Measurements from ENCODE around the gene LSAMP.

The LSAMP gene

DNA sequence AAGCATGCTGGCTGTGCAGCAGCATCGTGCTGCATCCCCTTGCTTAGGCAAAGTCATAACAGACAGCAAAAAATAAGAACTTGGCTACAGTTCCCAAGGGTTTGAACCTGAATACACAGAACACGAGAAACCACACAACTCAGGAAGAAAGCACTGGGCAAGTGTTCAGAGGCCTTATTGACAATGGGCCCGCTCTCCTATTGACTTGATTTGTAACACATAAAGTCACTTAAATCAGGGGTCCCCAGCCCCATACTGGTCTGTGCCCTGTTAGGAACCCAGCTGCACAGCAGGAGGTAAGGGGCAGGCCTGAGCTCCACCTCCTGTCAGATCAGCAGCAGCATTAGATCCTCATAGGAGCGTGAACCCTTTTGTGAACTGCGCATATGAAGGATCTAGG, 145.1 kb downstream of the LSAMP start:
- Histone ChIP-seq H3K4me1 (ENCODE audit: control insufficient read depth, low read depth, low read length) (no peaks in the 10 kb centered on the region), H3K9ac (ENCODE audit: low read length) (no peak overlapping the region), H3K56ac (ENCODE audit: low read length) (no peak overlapping the region), H3K23ac (ENCODE audit: low read length) (no peak overlapping the region), H2BK120ac (ENCODE audit: low read depth, low read length) (no peak overlapping the region), H3K27me3 (ENCODE audit: insufficient read depth, low read length, poor library complexity) (no peaks in the 10 kb centered on the region), H3K79me1 (ENCODE audit: low read length) (no peaks in the 10 kb centered on the region), H4K8ac (ENCODE audit: low read depth, low read length) (no peak overlapping the region), H2BK5ac (ENCODE audit: low read length) (no peak overlapping the region), H3K18ac (ENCODE audit: low read length) (no peak overlapping the region), H3K36me3 (ENCODE audit: control insufficient read depth, insufficient read depth, low read length) (no peaks in the 10 kb centered on the region), H3K4me2 (ENCODE audit: low read length) (no peak overlapping the region), H2AK5ac (ENCODE audit: low read length) (no peak overlapping the region), H3K4me3 (ENCODE audit: low read length) (no peak overlapping the region), H2BK15ac (replicated peaks; ENCODE audit: low read depth) (no peak overlapping the region), H3K4ac (ENCODE audit: low read depth, low read length) (no peak overlapping the region), H3K79me2 (ENCODE audit: control insufficient read depth, insufficient read depth, low read length) (no peaks in the 10 kb centered on the region), H4K5ac (ENCODE audit: low read length) (no peak overlapping the region), H3K27ac (ENCODE audit: low read depth, low read length) (no peak overlapping the region)
- DNase-seq = no peak
- no CpG with 5 or more reads among the region's 5 CpGs for WGBS (ENCODE audit: extremely low coverage, insufficient coverage, low lambda C conversion rate)

DNA sequence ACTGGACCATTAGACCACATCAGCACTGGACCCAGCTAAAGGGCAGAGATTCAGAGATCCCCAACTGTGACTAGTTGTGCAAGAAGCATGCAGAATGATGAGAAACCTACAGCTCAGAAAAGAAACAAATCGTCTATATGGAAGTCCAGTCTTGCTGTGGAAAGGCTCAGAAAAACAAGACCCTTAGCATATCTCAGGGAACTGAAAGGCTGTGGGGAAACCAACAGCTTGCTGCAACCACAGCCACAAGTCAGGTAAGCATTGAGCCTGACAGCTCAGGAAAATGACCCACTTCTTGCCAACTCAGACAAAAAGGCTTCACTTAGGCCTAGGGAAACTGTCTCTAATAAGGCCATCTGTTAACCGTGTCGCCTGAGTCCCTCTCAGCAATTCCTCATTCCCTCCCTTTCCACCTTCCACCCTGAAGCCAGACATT, 145.6 kb downstream of the LSAMP start:
- Histone ChIP-seq H3K36me3 (ENCODE audit: control insufficient read depth, insufficient read depth, low read length) (no peaks in the 10 kb centered on the region), H2BK5ac (ENCODE audit: low read length) (no peak overlapping the region), H3K23ac (ENCODE audit: low read length) (no peak overlapping the region), H3K79me1 (ENCODE audit: low read length) (no peaks in the 10 kb centered on the region), H2AK5ac (ENCODE audit: low read length) (no peak overlapping the region), H2BK15ac (replicated peaks; ENCODE audit: low read depth) (no peak overlapping the region), H3K4ac (ENCODE audit: low read depth, low read length) (no peak overlapping the region), H3K4me2 (ENCODE audit: low read length) (no peak overlapping the region), H4K8ac (ENCODE audit: low read depth, low read length) (no peak overlapping the region), H3K18ac (ENCODE audit: low read length) (no peak overlapping the region), H3K9ac (ENCODE audit: low read length) (no peak overlapping the region), H4K5ac (ENCODE audit: low read length) (no peak overlapping the region), H3K4me3 (ENCODE audit: low read length) (no peak overlapping the region), H3K4me1 (ENCODE audit: control insufficient read depth, low read depth, low read length) (no peaks in the 10 kb centered on the region), H3K27ac (ENCODE audit: low read depth, low read length) (no peak overlapping the region), H3K27me3 (ENCODE audit: insufficient read depth, low read length, poor library complexity) (no peaks in the 10 kb centered on the region), H2BK120ac (ENCODE audit: low read depth, low read length) (no peak overlapping the region), H3K79me2 (ENCODE audit: control insufficient read depth, insufficient read depth, low read length) (no peaks in the 10 kb centered on the region), H3K56ac (ENCODE audit: low read length) (no peak overlapping the region)
- DNase-seq = no peak
- WGBS (ENCODE audit: extremely low coverage, insufficient coverage, low lambda C conversion rate) = no CpG with 5 or more reads among the region's 3 CpGs

DNA sequence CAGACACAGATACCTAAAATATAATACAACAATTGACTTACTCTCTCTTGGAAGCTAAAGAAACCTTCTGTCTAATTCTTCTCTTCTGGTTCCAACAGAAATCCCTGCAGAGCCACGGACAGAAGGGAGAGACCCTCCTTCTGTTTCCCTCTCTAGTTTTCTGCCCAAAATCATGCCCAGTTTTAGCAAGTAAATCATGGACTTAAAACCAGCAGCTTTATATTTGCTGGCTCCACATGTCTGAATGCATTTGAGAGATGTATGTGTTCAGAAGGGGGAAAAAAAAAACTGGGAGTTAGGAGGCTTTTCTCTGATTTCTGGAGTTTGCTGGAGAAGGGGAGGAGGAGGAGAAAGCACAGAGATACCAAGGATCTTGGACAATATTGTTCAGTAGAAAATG, 147.1 kb downstream of the LSAMP start:
- Histone ChIP-seq H3K79me1 (ENCODE audit: low read length) (no peaks in the 10 kb centered on the region), H3K36me3 (ENCODE audit: control insufficient read depth, insufficient read depth, low read length) (no peaks in the 10 kb centered on the region), H3K9ac (ENCODE audit: low read length) (no peak overlapping the region), H3K4me2 (ENCODE audit: low read length) (no peak overlapping the region), H3K4me1 (ENCODE audit: control insufficient read depth, low read depth, low read length) (no peaks in the 10 kb centered on the region), H4K8ac (ENCODE audit: low read depth, low read length) (no peak overlapping the region), H3K27ac (ENCODE audit: low read depth, low read length) (no peak overlapping the region), H2AK5ac (ENCODE audit: low read length) (no peak overlapping the region), H2BK120ac (ENCODE audit: low read depth, low read length) (no peak overlapping the region), H2BK5ac (ENCODE audit: low read length) (no peak overlapping the region), H3K27me3 (ENCODE audit: insufficient read depth, low read length, poor library complexity) (no peaks in the 10 kb centered on the region), H3K4me3 (ENCODE audit: low read length) (no peak overlapping the region), H3K79me2 (ENCODE audit: control insufficient read depth, insufficient read depth, low read length) (no peaks in the 10 kb centered on the region), H3K23ac (ENCODE audit: low read length) (no peak overlapping the region), H3K56ac (ENCODE audit: low read length) (no peak overlapping the region), H4K5ac (ENCODE audit: low read length) (no peak overlapping the region), H2BK15ac (replicated peaks; ENCODE audit: low read depth) (no peak overlapping the region), H3K18ac (ENCODE audit: low read length) (no peak overlapping the region), H3K4ac (ENCODE audit: low read depth, low read length) (no peak overlapping the region)
- WGBS (ENCODE audit: extremely low coverage, insufficient coverage, low lambda C conversion rate) = no CpG with 5 or more reads among the region's 1 CpG
- DNase-seq = no peak

DNA sequence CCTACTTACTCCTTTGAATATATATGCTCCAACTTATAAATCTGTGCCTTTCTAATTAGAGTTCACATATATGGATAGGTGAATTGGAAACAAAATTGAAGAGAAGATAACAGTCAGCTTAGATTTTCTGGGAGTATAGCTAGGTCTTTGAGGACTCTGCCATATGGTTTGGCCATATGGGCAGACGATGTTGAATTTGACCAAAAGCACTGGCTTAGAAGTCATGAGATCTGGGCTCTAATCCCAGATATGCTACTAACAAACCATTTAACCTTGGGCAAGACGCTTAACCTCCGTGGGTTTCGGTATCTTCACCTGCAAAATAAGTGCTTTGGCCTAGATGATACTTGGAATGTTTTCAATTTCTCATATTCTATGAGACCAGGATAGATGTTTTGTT, 154.1 kb downstream of the LSAMP start:
- Histone ChIP-seq H3K4ac (ENCODE audit: low read depth, low read length) (no peak overlapping the region), H2BK120ac (ENCODE audit: low read depth, low read length) (no peak overlapping the region), H3K36me3 (ENCODE audit: control insufficient read depth, insufficient read depth, low read length) (no peaks in the 10 kb centered on the region), H3K79me1 (ENCODE audit: low read length) (no peaks in the 10 kb centered on the region), H3K4me3 (ENCODE audit: low read length) (no peak overlapping the region), H2AK5ac (ENCODE audit: low read length) (no peak overlapping the region), H3K56ac (ENCODE audit: low read length) (no peak overlapping the region), H3K79me2 (ENCODE audit: control insufficient read depth, insufficient read depth, low read length) (no peaks in the 10 kb centered on the region), H3K4me1 (ENCODE audit: control insufficient read depth, low read depth, low read length) (no peaks in the 10 kb centered on the region), H4K8ac (ENCODE audit: low read depth, low read length) (no peak overlapping the region), H3K18ac (ENCODE audit: low read length) (no peak overlapping the region), H2BK5ac (ENCODE audit: low read length) (no peak overlapping the region), H4K5ac (ENCODE audit: low read length) (no peak overlapping the region), H3K27me3 (ENCODE audit: insufficient read depth, low read length, poor library complexity) (no peaks in the 10 kb centered on the region), H3K4me2 (ENCODE audit: low read length) (no peak overlapping the region), H3K9ac (ENCODE audit: low read length) (no peak overlapping the region), H2BK15ac (replicated peaks; ENCODE audit: low read depth) (no peak overlapping the region), H3K27ac (ENCODE audit: low read depth, low read length) (no peak overlapping the region), H3K23ac (ENCODE audit: low read length) (no peak overlapping the region)
- no CpG with 5 or more reads among the region's 4 CpGs for WGBS (ENCODE audit: extremely low coverage, insufficient coverage, low lambda C conversion rate)
- DNase-seq = no peak

DNA sequence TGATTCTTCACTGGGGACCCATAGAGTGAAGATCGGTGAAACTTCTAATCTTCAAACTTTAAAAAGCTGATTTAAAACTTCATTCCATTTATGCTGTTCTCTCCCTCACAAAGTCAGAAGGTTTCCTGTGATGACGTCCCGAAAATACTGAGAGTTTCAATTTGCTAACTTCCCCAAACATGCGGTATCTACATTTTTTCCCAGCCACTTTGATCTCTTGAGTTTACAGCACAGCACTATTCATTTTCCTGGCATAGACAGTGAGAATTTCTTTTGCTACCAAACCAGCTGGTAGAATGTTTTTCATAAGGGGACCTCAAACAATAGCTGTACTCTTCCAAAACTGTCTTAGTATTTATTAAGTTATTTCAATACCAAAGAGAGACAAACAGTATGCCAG, 156.8 kb downstream of the LSAMP start:
- Histone ChIP-seq H3K27me3 (ENCODE audit: insufficient read depth, low read length, poor library complexity) (no peaks in the 10 kb centered on the region), H2BK15ac (replicated peaks; ENCODE audit: low read depth) (no peak overlapping the region), H2BK120ac (ENCODE audit: low read depth, low read length) (no peak overlapping the region), H3K27ac (ENCODE audit: low read depth, low read length) (no peak overlapping the region), H3K4me1 (ENCODE audit: control insufficient read depth, low read depth, low read length) (no peaks in the 10 kb centered on the region), H3K9ac (ENCODE audit: low read length) (no peak overlapping the region), H3K56ac (ENCODE audit: low read length) (no peak overlapping the region), H2AK5ac (ENCODE audit: low read length) (no peak overlapping the region), H3K79me2 (ENCODE audit: control insufficient read depth, insufficient read depth, low read length) (no peaks in the 10 kb centered on the region), H4K8ac (ENCODE audit: low read depth, low read length) (no peak overlapping the region), H2BK5ac (ENCODE audit: low read length) (no peak overlapping the region), H3K4ac (ENCODE audit: low read depth, low read length) (no peak overlapping the region), H3K23ac (ENCODE audit: low read length) (no peak overlapping the region), H3K4me2 (ENCODE audit: low read length) (no peak overlapping the region), H3K36me3 (ENCODE audit: control insufficient read depth, insufficient read depth, low read length) (no peaks in the 10 kb centered on the region), H3K79me1 (ENCODE audit: low read length) (no peaks in the 10 kb centered on the region), H3K18ac (ENCODE audit: low read length) (no peak overlapping the region), H3K4me3 (ENCODE audit: low read length) (no peak overlapping the region), H4K5ac (ENCODE audit: low read length) (no peak overlapping the region)
- no peak for DNase-seq
- WGBS (ENCODE audit: extremely low coverage, insufficient coverage, low lambda C conversion rate) = no CpG with 5 or more reads among the region's 4 CpGs

DNA sequence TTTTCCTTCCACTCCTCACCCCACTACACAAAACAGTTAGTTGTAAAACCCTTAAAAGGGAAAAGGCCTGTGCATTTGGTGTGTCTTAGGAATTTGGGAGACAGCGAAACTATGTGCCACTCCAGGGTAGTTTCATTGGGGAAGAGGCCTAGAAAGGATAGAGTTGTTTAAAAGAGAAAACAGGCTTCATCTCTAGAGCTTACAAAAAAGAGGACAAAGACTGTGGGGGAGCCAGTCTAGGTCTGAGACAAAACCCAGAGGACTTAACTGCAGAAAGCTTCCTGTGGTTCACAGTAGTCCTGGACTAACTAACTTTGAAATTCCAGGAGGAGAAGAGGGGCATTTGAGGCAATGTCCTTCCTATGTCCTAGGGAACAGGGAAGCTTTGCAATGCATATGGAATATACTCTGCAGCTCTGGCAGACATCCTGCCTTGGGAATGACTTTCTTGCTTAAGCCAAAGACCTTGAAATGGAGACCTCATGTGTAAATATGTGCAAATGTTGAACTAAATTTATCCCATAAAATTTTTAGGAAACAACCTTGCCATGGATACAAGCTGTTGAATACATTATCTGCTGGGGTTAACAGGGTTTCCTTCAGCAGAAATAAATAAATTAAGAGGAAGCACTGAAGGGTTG, 159.4 kb downstream of the LSAMP start:
- H2BK15ac ChIP-seq (replicated peaks; ENCODE audit: low read depth) = no peak overlapping the region
- no peaks in the 10 kb centered on the region for H3K4me1 ChIP-seq (ENCODE audit: control insufficient read depth, low read depth, low read length)
- no peak overlapping the region for H2BK5ac ChIP-seq (ENCODE audit: low read length)
- no peak overlapping the region for H2BK120ac ChIP-seq (ENCODE audit: low read depth, low read length)
- H3K23ac ChIP-seq (ENCODE audit: low read length) = no peak overlapping the region
- no peak overlapping the region for H3K56ac ChIP-seq (ENCODE audit: low read length)
- no peak overlapping the region for H3K4me3 ChIP-seq (ENCODE audit: low read length)
- H3K18ac ChIP-seq (ENCODE audit: low read length) = no peak overlapping the region
- no peak overlapping the region for H2AK5ac ChIP-seq (ENCODE audit: low read length)
- H3K79me2 ChIP-seq (ENCODE audit: control insufficient read depth, insufficient read depth, low read length) = no peaks in the 10 kb centered on the region
- no CpG with 5 or more reads among the region's 1 CpG for WGBS (ENCODE audit: extremely low coverage, insufficient coverage, low lambda C conversion rate)
- H3K79me1 ChIP-seq (ENCODE audit: low read length) = no peaks in the 10 kb centered on the region
- H3K4me2 ChIP-seq (ENCODE audit: low read length) = no peak overlapping the region
- no peak overlapping the region for H4K8ac ChIP-seq (ENCODE audit: low read depth, low read length)
- no peak overlapping the region for H3K9ac ChIP-seq (ENCODE audit: low read length)
- no peaks in the 10 kb centered on the region for H3K36me3 ChIP-seq (ENCODE audit: control insufficient read depth, insufficient read depth, low read length)
- H4K5ac ChIP-seq (ENCODE audit: low read length) = no peak overlapping the region
- H3K27me3 ChIP-seq (ENCODE audit: insufficient read depth, low read length, poor library complexity) = no peaks in the 10 kb centered on the region
- DNase-seq = no peak
- no peak overlapping the region for H3K27ac ChIP-seq (ENCODE audit: low read depth, low read length)
- H3K4ac ChIP-seq (ENCODE audit: low read depth, low read length) = no peak overlapping the region

Data from mesendoderm (in vitro differentiated cells).